ENCODE measurements around the gene FBXL20.

DNA sequence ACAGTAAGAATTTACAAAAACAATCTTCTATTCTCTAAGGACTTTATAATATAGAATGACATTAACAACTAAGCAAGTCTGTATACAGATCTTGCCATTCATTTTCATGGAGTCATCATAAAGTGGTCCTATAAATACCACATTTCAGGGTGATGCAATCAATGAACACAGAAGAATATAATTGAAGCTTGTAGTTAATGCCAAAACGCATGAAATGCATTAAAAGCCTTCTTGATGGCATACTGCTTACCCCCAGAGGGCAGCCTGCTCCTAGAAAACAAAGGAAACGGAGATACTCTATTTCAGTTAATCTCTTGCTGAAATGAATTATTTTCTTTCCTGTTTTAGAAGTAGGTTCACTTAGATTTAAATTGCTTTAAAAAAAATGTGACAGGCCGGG, 130.5 kb downstream of the FBXL20 start:
- TF ChIP-seq, protein P1, sequence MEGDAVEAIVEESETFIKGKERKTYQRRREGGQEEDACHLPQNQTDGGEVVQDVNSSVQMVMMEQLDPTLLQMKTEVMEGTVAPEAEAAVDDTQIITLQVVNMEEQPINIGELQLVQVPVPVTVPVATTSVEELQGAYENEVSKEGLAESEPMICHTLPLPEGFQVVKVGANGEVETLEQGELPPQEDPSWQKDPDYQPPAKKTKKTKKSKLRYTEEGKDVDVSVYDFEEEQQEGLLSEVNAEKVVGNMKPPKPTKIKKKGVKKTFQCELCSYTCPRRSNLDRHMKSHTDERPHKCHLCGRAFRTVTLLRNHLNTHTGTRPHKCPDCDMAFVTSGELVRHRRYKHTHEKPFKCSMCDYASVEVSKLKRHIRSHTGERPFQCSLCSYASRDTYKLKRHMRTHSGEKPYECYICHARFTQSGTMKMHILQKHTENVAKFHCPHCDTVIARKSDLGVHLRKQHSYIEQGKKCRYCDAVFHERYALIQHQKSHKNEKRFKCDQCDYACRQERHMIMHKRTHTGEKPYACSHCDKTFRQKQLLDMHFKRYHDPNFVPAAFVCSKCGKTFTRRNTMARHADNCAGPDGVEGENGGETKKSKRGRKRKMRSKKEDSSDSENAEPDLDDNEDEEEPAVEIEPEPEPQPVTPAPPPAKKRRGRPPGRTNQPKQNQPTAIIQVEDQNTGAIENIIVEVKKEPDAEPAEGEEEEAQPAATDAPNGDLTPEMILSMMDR (IDR thresholded peaks at IDR 0.05), result no peak
- no peak for TF ChIP-seq POLR2AphosphoS5 (IDR thresholded peaks at IDR 0.05)

Measured in breast epithelium (tissue), 3 donors.